ENCODE results near the gene ALDOC. TPM values are rescaled to one million over a fixed set of nuclear protein-coding genes. Genes with fewer than 3 reads are reported as not detected.

Gene ALDOC
- total and polyA plus RNA-seq, 2 of the 13 experiments (the other 11 are each of a cell fraction or from before 2014, with no cell fraction given) = 15.4 to 60.9 TPM

DNA sequence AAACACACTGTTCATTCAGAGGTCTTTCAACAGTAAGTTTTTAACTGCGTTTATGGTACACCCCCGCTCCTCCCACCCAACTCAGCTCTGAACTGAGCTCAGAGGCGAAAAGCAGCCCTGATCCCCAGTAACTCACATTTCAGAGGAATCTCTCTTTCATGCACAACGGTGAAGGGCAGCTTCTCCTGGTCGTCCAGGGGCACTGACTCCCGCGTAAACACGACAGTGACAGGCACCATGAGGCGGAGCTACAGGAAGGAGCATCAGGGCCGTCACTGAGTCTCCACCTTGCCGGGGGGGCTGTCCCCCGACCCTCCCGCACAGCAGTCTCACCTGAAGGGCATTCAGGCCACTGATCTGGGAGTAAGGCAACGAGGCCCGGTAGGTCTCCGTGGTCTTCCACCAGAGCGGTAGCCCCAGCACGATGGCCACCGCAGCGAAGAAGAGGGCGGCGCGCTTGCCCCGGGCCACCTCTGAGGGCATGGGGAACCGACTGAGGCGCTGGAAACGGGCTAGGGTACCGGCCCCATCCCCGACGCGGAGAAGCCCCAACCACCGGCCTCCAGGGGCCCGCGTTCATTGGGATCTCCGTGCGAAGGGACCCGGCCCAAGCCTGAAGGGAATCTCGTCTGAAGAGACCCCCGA lies 5.9 kb downstream of the ALDOC start:
- ChIA-PET POLR2A (interaction anchor here (0.5 to 1.9 kb wide), 14 partner anchors 8 to 164 kb away, joined by 3 to 9 read pairs (median 3); partner anchors contain the start of genes BLTP2, RPL23A, SLC46A1 and UNC119), CTCF (ENCODE audit: low intra/inter-chr PET ratio, low total read pairs) (no interaction called here)
- H3K36me3 ChIP-seq (replicated peaks in 1 of 2; ENCODE audit: control insufficient read depth in 1 of 2, insufficient read depth in 2 of 2, low read length in 2 of 2) = peaks cover 0 to 11% of the 10 kb centered on the region in 2 experiments; a peak in 4 of 5 replicates
- ATAC-seq (peak; percentile 66), FAIRE-seq (peak; percentile 30), DNase-seq (ENCODE audit: low spot score) (peak; percentile 47)
- BruUV-seq (replicated peaks) = no TSS peak
- peak overlapping the region; percentile 67 for H3K27ac ChIP-seq (ENCODE audit: extremely low read length, insufficient read depth, low read length)
- no peaks in the 10 kb centered on the region for H3K27me3 ChIP-seq (ENCODE audit: control insufficient read depth in 1 of 2, insufficient read depth in 2 of 2, low read length in 2 of 2)
- WGBS (ENCODE audit: low lambda C conversion rate) = 2% methylated on average over 9 of the region's 39 CpGs
- H3K79me2 ChIP-seq (ENCODE audit: insufficient read depth, low read length) = peaks cover 18% of the 10 kb centered on the region
- no peak overlapping the region for H2AFZ ChIP-seq (ENCODE audit: low read length)
- H3K4me1 ChIP-seq (ENCODE audit: insufficient read depth, low read length) = peaks cover 51% of the 10 kb centered on the region
- no peaks in the 10 kb centered on the region for H4K20me1 ChIP-seq (ENCODE audit: insufficient read depth, low read length)
- intact Hi-C loops (cut with micrococcal nuclease; ENCODE audit: unreplicated experiment) = no loop called here
- peak overlapping the region; percentile 89 for H3K4me2 ChIP-seq (ENCODE audit: low read depth, low read length)
- H3K9me3 ChIP-seq (ENCODE audit: low read length) = no peaks in the 10 kb centered on the region
- H3K4me3 ChIP-seq (replicated peaks in 1 of 3; ENCODE audit: insufficient read depth in 1 of 3, low read depth in 2 of 3, low read length in 3 of 3) = peak overlapping the region; percentile 85 to 95 (median 92)
- in situ Hi-C loops (cut with HindIII; ENCODE audit: extremely low pct_ligation_motif_present, low pct_unique_long_range_greater_than_20kb) = loop anchor here (5.0 kb wide), 1 partner anchor 51 kb away; no protein-coding TSS in a partner anchor
- H3K9ac ChIP-seq (ENCODE audit: insufficient read depth, low read depth, low read length) = peak overlapping the region; percentile 72
- no peak for TF ChIP-seq KAT8 (CRISPR knock-in tag; IDR thresholded peaks at IDR 0.05)
- 0 out of 2 replicates have a peak, but pooled peaks have one; percentile 6 for TF ChIP-seq ZNF343 (CRISPR knock-in tag; IDR thresholded peaks at IDR 0.05)
- TF ChIP-seq NONO (IDR thresholded peaks at IDR 0.05) = no peak
- TF ChIP-seq NONO (CRISPR knock-in tag; conservative IDR thresholded peaks at IDR 0.05) = peak; percentile 29; the same call in 1 of the 2 replicates
- TF ChIP-seq MTA3 (CRISPR knock-in tag; IDR thresholded peaks at IDR 0.05) = no peak
- TF ChIP-seq MED13 (CRISPR knock-in tag; IDR thresholded peaks at IDR 0.05) = no peak
- TF ChIP-seq, protein P1, sequence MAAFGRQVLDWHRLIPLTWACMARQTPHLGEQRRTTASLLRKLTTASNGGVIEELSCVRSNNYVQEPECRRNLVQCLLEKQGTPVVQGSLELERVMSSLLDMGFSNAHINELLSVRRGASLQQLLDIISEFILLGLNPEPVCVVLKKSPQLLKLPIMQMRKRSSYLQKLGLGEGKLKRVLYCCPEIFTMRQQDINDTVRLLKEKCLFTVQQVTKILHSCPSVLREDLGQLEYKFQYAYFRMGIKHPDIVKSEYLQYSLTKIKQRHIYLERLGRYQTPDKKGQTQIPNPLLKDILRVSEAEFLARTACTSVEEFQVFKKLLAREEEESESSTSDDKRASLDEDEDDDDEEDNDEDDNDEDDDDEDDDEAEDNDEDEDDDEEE (CRISPR knock-in tag; IDR thresholded peaks at IDR 0.05) = 0 out of 2 replicates have a peak, but pooled peaks have one; percentile 21
- TF ChIP-seq ZNF441 (CRISPR knock-in tag; IDR thresholded peaks at IDR 0.05; ENCODE audit: borderline replicate concordance) = no peak
- TF ChIP-seq ZNF101 (CRISPR knock-in tag; IDR thresholded peaks at IDR 0.05; ENCODE audit: borderline replicate concordance, low read depth) = no peak
- TF ChIP-seq MNT (IDR thresholded peaks at IDR 0.05) = peak; percentile 43; the same call in 1 of the 2 replicates
- TF ChIP-seq FOXK2 (IDR thresholded peaks at IDR 0.05) = peak; percentile 32; the same call in 1 of the 2 replicates
- peak; percentile 17; the same call in 1 of the 2 replicates for TF ChIP-seq ATF7-NPFF (CRISPR knock-in tag; IDR thresholded peaks at IDR 0.05; ENCODE audit: low read depth)
- TF ChIP-seq ZMYM4 (CRISPR knock-in tag; IDR thresholded peaks at IDR 0.05) = no peak
- no peak for TF ChIP-seq SUZ12 (IDR thresholded peaks at IDR 0.05; ENCODE audit: low read depth, low read length)
- TF ChIP-seq MYC (CRISPR knock-in tag; IDR thresholded peaks at IDR 0.05; ENCODE audit: borderline replicate concordance) = peak; percentile 35
- no peak for TF ChIP-seq LRRFIP1 (CRISPR knock-in tag; conservative IDR thresholded peaks at IDR 0.05)
- no peak for TF ChIP-seq ZNF883 (CRISPR knock-in tag; IDR thresholded peaks at IDR 0.05; ENCODE audit: not compliant biosample characterization)
- TF ChIP-seq TGIF2 (CRISPR knock-in tag; IDR thresholded peaks at IDR 0.05) = peak; percentile 90; the same call in 1 of the 2 replicates
